GM12878 (cell line): ENCODE measurements around the gene ZKSCAN2.

Experiments used
- CHD2 ChIP-seq: IDR thresholded peaks from 2 replicates; pipeline ENCODE4 v1.6.1; 2011; ENCODE audit warnings: low read depth, low read length, improper control_type of control experiment, borderline replicate concordance
- GABPA ChIP-seq: IDR thresholded peaks from 2 replicates; pipeline ENCODE4 v1.6.1; 2014; ENCODE audit warnings: antibody characterized with exemption, low read depth, mild to moderate bottlenecking, inconsistent platforms
- NFYB ChIP-seq: IDR thresholded peaks from 2 replicates; pipeline ENCODE4 v1.6.1; 2011; ENCODE audit warnings: low read depth, mild to moderate bottlenecking, low read length, improper control_type of control experiment, moderate library complexity; ENCODE audit not compliant: insufficient read depth
- POLR2A ChIP-seq: IDR thresholded peaks from 2 replicates; pipeline ENCODE4 v1.6.1; 2011; ENCODE audit warnings: low read depth, mild to moderate bottlenecking, low read length
- POLR2AphosphoS5 ChIP-seq: IDR thresholded peaks from 2 replicates; pipeline ENCODE4 v1.6.1; 2011; ENCODE audit warnings: mild to moderate bottlenecking, low read length, inconsistent platforms
- RAD21 ChIP-seq: IDR thresholded peaks from 2 replicates; pipeline ENCODE4 v1.6.1; 2011; ENCODE audit warnings: mild to moderate bottlenecking, low read depth, low read length, moderate library complexity; ENCODE audit not compliant: insufficient read depth
- SREBF2 ChIP-seq: IDR thresholded peaks from 2 replicates; pipeline ENCODE4 v1.6.1; 2012; ENCODE audit warnings: mild to moderate bottlenecking, low read length
- TF ChIP-seq, protein P1 (sequence below), 3 experiments: IDR thresholded peaks in 2 of 3; conservative IDR thresholded peaks in 1 of 3; 2 replicates each; pipeline ENCODE4 v1.5.1; 2011; ENCODE audit warnings: low read depth in 3 of 3, low read length in 3 of 3, mild to moderate bottlenecking in 3 of 3, control low read depth in 2 of 3, moderate library complexity in 2 of 3, inconsistent platforms in 1 of 3, mixed read lengths in 1 of 3; ENCODE audit not compliant: control insufficient read depth in 2 of 3, insufficient read depth in 1 of 3; ENCODE audit errors: extremely low read depth in 1 of 3
- TF ChIP-seq, protein P2 (sequence below): fragments of 150-350 bp; IDR thresholded peaks from 2 replicates; pipeline ENCODE4 v1.6.1; 2016; ENCODE audit warnings: low read depth, low read length
- TF ChIP-seq, protein P3 (sequence below): IDR thresholded peaks from 2 replicates; pipeline ENCODE4 v1.6.1; 2011; ENCODE audit warnings: low read depth, low read length, improper control_type of control experiment, borderline replicate concordance

DNA sequence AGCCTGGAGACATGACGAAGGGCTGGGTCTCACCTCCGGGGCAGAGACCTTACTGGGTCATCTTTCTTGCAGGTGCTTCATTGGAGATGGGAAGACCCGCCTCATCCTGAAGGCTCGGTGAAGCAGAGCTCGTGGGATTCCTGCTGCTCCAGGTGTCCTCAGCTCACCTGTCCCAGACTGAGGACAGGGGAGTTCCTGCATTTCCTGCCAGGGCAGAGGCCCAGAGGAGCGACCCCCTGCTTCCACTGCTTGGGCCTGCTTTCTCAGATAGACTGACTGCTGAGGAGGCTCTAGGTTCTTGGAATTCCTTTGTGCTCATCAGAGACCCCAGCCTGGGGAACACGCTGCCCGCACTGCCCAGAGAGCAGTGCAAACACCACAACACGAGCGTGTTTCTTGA is 29.3 kb downstream of the ZKSCAN2 start:
- TF ChIP-seq, protein P1, sequence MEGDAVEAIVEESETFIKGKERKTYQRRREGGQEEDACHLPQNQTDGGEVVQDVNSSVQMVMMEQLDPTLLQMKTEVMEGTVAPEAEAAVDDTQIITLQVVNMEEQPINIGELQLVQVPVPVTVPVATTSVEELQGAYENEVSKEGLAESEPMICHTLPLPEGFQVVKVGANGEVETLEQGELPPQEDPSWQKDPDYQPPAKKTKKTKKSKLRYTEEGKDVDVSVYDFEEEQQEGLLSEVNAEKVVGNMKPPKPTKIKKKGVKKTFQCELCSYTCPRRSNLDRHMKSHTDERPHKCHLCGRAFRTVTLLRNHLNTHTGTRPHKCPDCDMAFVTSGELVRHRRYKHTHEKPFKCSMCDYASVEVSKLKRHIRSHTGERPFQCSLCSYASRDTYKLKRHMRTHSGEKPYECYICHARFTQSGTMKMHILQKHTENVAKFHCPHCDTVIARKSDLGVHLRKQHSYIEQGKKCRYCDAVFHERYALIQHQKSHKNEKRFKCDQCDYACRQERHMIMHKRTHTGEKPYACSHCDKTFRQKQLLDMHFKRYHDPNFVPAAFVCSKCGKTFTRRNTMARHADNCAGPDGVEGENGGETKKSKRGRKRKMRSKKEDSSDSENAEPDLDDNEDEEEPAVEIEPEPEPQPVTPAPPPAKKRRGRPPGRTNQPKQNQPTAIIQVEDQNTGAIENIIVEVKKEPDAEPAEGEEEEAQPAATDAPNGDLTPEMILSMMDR (IDR thresholded peaks at IDR 0.05 in 2 of 3, conservative IDR thresholded peaks at IDR 0.05 in 1 of 3; ENCODE audit: control insufficient read depth in 2 of 3, extremely low read depth in 1 of 3, insufficient read depth in 1 of 3, low read depth in 3 of 3, low read length in 3 of 3) = no peak
- TF ChIP-seq POLR2A (no peak), SREBF2 (no peak), POLR2AphosphoS5 (no peak), RAD21 (no peak), NFYB (no peak), GABPA (no peak), CHD2 (no peak)
- TF ChIP-seq, protein P2, sequence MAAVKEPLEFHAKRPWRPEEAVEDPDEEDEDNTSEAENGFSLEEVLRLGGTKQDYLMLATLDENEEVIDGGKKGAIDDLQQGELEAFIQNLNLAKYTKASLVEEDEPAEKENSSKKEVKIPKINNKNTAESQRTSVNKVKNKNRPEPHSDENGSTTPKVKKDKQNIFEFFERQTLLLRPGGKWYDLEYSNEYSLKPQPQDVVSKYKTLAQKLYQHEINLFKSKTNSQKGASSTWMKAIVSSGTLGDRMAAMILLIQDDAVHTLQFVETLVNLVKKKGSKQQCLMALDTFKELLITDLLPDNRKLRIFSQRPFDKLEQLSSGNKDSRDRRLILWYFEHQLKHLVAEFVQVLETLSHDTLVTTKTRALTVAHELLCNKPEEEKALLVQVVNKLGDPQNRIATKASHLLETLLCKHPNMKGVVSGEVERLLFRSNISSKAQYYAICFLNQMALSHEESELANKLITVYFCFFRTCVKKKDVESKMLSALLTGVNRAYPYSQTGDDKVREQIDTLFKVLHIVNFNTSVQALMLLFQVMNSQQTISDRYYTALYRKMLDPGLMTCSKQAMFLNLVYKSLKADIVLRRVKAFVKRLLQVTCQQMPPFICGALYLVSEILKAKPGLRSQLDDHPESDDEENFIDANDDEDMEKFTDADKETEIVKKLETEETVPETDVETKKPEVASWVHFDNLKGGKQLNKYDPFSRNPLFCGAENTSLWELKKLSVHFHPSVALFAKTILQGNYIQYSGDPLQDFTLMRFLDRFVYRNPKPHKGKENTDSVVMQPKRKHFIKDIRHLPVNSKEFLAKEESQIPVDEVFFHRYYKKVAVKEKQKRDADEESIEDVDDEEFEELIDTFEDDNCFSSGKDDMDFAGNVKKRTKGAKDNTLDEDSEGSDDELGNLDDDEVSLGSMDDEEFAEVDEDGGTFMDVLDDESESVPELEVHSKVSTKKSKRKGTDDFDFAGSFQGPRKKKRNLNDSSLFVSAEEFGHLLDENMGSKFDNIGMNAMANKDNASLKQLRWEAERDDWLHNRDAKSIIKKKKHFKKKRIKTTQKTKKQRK = no peak
- TF ChIP-seq, protein P3, sequence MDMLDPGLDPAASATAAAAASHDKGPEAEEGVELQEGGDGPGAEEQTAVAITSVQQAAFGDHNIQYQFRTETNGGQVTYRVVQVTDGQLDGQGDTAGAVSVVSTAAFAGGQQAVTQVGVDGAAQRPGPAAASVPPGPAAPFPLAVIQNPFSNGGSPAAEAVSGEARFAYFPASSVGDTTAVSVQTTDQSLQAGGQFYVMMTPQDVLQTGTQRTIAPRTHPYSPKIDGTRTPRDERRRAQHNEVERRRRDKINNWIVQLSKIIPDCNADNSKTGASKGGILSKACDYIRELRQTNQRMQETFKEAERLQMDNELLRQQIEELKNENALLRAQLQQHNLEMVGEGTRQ = no peak
